A172 (cell line): ENCODE data around the gene FOXA2. TPM values are rescaled to one million over a fixed set of nuclear protein-coding genes. Genes with fewer than 3 reads are reported as not detected.
"Not testable (repeated sequence)": the region's sequence is repeated elsewhere in the genome, so short reads cannot be mapped to it uniquely, and the experiment has no call there.

ENCODE experiments used
- DNase-seq: peaks from one replicate; pipeline ENCODE4 v3.0.0-alpha.2; 2015; ENCODE audit warnings: low spot score
- total RNA-seq: library from RNA; depleted of rRNA; stranded (reverse); fragments of >200 nt; shearing (Covaris generic); gene quantifications from 2 replicates; pipeline ENCODE4 v1.2.3, GENCODE V29; 2014

Gene FOXA2
- total RNA-seq, 1 experiment from 2014 or later = 2.2 TPM

DNA sequence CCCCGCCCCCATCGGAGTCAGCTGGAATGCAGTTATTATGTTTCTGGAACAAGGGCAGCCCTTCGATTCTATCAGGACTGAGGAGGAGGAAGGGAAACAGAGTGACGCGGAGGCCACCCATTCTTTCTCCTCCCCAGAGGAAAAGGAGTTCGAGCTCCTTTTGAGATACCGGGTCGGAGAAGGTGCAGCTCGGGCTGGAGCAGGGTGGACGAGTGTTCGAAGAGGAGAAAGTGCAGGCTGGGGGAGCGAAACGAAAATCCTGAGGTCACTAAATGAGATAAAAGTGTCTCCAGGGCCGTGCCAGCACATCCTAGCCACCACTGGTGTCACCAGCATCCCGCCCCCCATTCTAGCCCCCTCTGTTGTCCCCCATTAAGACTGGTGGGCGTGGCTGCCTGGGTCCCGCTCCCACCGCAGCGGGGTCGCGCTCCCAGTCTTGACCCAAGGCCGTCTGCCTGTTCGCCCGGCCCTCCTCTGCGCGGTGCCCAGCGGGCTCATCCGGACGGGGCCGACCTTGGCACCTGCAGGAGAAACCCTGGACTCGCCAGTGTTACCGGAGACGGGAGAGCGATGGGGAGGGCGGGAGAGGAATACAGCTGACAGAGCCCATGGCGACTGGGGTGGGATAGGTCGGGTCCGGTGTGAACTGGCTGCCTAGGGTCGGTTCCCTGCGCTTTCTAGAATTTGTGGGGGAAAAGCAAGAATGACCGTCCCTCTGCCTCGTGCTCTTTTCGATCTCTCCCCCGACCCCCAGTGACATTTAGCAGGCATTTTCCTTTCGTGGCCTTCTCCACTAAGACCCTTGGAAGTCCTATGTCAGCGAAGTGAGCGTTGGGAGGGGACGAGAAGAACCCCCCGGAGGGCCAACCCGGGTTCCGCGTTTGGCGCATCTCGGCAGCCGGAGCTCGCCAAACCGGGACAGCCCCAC is 16.2 kb downstream of the FOXA2 start:
- no peak for DNase-seq

- no peak for DNase-seq
These were observed 17.3 kb downstream of the FOXA2 start for GRCh38 chr20:22566876-22567658.

DNA sequence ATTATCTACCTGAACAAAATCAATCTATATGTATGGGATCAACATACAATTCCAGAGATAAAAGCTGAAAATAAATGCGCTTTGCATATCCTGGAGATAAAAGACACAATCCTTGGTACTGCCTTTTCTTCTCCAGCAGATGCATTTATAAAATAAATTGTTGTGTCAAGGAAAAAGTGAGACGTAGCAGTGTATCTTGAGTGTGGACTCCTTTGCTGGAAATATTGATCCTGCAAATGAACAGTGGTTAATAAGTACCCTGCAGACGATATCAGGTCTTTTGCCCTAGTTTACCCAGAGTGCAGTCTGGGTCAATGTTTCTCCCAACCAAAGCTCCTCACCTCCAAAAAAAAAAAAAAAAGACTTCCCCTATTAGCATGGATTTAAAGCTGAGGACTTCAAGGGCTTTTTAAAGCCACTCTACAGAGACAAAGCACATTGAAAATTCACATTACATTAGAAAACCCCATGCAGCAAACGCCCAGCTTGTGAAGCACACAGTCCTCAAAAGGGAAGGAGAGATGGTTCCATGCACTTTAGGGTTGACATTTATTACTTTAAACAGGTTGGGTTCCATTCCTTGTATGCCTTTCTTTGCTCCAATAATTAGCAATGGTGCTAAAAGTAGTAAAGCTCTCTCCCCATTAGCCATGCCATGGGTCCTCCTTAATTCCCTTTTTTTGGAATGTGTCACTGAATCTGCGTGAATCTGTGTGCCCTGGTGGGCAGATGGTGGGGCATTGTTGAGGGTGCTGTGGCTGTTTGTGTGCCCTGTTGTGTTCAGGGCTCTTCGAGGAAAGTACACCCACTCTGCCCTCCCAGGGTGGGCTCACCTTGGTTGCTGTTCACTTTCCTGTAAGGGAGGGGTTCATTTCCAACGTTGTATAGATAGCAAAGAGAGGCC is 21.1 kb downstream of the FOXA2 start:
- no peak for DNase-seq

GRCh38 chr20:22562620-22563019 is 21.8 kb downstream of the FOXA2 start:
- DNase-seq = peak; percentile 22

GRCh38 chr20:22561965-22562577 is 22.3 kb downstream of the FOXA2 start:
- DNase-seq = no peak

DNA sequence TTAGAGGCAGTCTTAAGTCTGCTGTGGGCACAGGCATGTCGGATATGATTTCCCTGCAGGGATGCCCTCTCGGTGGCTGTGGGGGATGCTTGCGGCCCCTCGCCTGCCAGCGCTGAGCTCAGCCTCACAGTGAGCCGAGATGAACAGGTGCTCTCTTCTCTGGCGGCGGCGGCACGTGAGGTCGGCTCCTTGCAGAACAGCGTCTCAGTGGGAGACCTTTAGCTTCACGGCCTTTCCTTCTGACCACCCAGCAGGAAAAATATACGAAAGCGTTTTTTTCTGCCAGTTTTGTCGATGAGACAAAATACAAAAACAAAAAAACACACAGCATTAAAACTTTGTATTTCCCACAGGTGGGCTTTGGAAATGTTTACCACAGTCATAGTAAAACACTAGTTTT is 23.6 kb downstream of the FOXA2 start:
- no peak for DNase-seq

- DNase-seq = no peak
These were observed 24.6 kb downstream of the FOXA2 start for GRCh38 chr20:22559711-22560318.

- no peak for DNase-seq
These were observed 26.7 kb downstream of the FOXA2 start for GRCh38 chr20:22557403-22558276.

- DNase-seq = no peak
These were observed 27.8 kb downstream of the FOXA2 start for GRCh38 chr20:22556565-22557056.

- peak; percentile 22 for DNase-seq
These were observed 28.4 kb downstream of the FOXA2 start for GRCh38 chr20:22555791-22556564.

- no peak for DNase-seq
These were observed 30.0 kb downstream of the FOXA2 start for GRCh38 chr20:22554391-22554790.

DNA sequence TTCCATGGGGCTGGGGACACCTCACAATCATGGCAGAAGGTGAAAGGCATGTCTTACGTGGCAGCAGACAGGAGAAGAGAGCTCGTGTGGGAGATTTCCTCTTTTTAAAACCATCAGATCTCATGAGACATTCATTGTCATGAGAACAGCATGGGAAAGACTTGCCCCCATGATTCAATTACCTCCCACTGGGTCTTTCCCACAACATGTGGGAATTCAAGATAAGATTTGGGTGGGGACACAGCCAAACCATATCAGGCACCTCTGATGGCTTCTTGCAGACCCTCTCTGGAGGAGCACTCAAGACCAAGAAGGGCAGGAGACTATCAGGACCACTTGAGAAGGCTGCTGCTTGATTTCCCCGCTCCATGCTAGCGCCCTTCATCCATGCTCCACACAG is 33.9 kb downstream of the FOXA2 start:
- not testable (repeated sequence) for DNase-seq

- DNase-seq = no peak
These were observed 36.3 kb downstream of the FOXA2 start for GRCh38 chr20:22548040-22548439.

DNA sequence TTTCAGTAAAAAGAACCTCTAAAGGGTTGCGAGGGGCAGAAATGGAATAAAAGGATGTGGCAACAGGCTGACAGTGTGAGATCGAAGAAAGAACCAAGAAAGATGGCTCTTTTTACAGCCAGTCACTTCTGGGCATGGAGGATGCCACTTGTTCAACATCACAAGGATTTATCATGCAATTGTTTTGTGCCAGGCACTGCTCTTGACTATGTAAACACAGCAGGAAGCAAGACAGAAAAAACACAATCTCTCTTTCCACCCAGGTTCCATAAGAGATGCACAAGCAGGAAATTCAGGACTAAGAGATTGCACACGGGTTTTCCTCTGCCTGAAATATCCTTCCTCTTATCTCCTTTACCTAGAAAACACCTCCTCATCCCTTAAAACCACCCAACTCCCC is 38.0 kb downstream of the FOXA2 start:
- DNase-seq = no peak

DNA sequence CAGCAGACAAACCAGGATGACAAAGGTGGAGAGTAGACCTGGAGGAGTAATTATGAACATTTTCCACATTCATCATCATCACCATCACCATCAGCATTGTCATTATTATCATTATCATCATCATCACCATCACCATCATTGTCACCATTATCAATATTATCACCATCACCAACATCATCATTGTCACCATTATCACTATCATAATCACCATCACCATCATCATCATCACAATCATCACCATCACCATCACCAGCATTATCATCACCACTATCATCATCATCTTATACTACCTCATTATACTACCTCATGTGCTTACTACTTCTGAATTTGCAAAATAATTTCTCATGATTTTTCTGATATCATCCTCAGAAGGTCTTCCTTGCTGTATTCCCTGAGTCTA is 39.3 kb downstream of the FOXA2 start:
- DNase-seq = no peak

DNA sequence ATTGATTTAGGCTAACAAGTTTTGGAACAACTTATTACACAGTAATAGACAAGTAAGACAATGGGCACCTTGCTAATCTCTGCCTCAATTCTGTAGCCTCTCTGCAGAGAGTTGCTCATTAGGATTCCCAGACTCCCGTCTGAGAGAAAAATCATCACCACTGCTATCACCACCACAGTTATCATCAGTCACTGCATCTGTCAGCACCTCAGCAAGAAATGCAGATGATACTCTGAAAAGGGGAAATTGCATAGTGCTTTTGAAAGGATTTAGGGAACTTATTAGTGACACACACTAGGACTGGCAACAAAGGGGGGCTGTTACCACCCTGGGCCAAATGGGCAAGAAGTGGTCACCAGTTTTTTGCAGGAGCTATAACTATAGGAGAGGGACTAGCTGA is 39.9 kb downstream of the FOXA2 start:
- DNase-seq = no peak

DNA sequence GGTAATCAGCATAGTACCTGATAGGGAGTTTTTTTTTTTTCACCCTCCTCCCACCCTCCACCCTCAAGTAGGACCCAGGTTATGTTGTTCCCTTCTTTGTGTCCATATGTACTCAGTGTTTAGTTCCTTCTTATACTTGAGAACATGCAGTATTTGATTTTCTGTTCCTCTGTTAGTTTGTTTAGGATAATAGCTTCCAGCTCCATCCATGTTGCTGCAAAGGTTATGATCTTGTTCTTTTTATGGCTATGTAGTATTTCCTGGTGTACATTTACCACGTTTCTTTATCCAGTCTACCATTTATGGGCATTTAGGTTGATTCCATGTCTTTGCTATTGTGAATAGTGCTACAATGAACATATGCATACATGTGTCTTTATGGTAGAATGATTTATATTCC is 41.9 kb downstream of the FOXA2 start:
- DNase-seq = no peak

DNA sequence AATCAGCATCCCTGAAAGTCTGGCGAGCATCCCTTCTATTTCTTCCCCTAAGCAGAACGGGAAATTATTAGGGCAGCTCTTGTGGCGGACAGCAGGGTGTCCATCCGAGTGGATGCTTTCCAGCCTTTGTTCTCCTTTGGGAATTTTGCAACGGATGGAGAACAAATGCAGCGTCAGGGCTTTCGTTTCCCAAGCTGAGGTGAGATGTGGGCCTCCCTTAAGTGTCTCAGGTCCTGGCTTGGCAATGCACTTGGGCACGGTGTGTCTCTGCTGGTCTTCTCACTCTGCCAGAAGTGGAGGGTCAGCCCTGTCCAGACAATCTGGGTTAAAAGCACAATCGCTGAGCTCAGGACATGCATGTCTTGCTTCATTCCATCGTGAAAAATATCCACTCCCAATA is 43.5 kb downstream of the FOXA2 start:
- no peak for DNase-seq
